Dendritic cell treated with granulocyte-macrophage colony-stimulating factor and Interleukin-4, amounts not matched to agents 40 ng/mL and 50 ng/mL, for 4 days (primary cell): ENCODE data around the gene TRAK1.

Source experiments
- H3K27ac Mint-ChIP-seq: one replicate; pipeline ENCODE4 v1.8.0; 2022; ENCODE audit warnings: mild to moderate bottlenecking, mixed read lengths
- H3K27me3 Mint-ChIP-seq: one replicate; pipeline ENCODE4 v1.8.0; 2022; ENCODE audit warnings: mild to moderate bottlenecking, mixed read lengths
- H3K36me3 Mint-ChIP-seq: one replicate; pipeline ENCODE4 v1.8.0; 2022; ENCODE audit warnings: low read depth, mixed read lengths
- H3K4me1 Mint-ChIP-seq: one replicate; pipeline ENCODE4 v1.8.0; 2022; ENCODE audit warnings: low read depth, mixed read lengths
- H3K4me3 Mint-ChIP-seq: one replicate; pipeline ENCODE4 v1.8.0; 2022; ENCODE audit warnings: mild to moderate bottlenecking, moderate library complexity, mixed read lengths
- H3K9me3 Mint-ChIP-seq: one replicate; pipeline ENCODE4 v1.8.0; 2022; ENCODE audit warnings: mixed read lengths
- intact Hi-C: fragments of 100-400 bp; cut with micrococcal nuclease; formaldehyde crosslinking; loops from one replicate; pipeline ENCODE4 v1.15.0; 2022

Gene TRAK1

GRCh38 chr3:42130007-42130328 lies 38.8 kb downstream of the TRAK1 start:
- H3K4me1 Mint-ChIP-seq: peaks cover 6% of the 10 kb centered on the region
- H3K36me3 Mint-ChIP-seq: peaks cover 62% of the 10 kb centered on the region
- H3K27me3 Mint-ChIP-seq: no peaks in the 10 kb centered on the region
- H3K27ac Mint-ChIP-seq: no peak overlapping the region
- intact Hi-C loops: no loop called here
- H3K9me3 Mint-ChIP-seq: no peaks in the 10 kb centered on the region
- H3K4me3 Mint-ChIP-seq: no peak overlapping the region

- no peaks in the 10 kb centered on the region for H3K9me3 Mint-ChIP-seq
- peaks cover 6% of the 10 kb centered on the region for H3K4me1 Mint-ChIP-seq
- H3K27me3 Mint-ChIP-seq: no peaks in the 10 kb centered on the region
- no peak overlapping the region for H3K4me3 Mint-ChIP-seq
- peaks cover 62% of the 10 kb centered on the region for H3K36me3 Mint-ChIP-seq
- no peak overlapping the region for H3K27ac Mint-ChIP-seq
- intact Hi-C loops: no loop called here
Measured at GRCh38 chr3:42130329-42131070, 39.3 kb downstream of the TRAK1 start.

- H3K9me3 Mint-ChIP-seq: no peaks in the 10 kb centered on the region
- no peaks in the 10 kb centered on the region for H3K27me3 Mint-ChIP-seq
- H3K27ac Mint-ChIP-seq: no peak overlapping the region
- no peak overlapping the region for H3K4me3 Mint-ChIP-seq
- peaks cover 47% of the 10 kb centered on the region for H3K36me3 Mint-ChIP-seq
- intact Hi-C loops: no loop called here
- peaks cover 6% of the 10 kb centered on the region for H3K4me1 Mint-ChIP-seq
Measured at GRCh38 chr3:42133500-42134298, 42.5 kb downstream of the TRAK1 start.

- Mint-ChIP-seq H3K27me3 (no peaks in the 10 kb centered on the region), H3K36me3 (peaks cover 51% of the 10 kb centered on the region), H3K9me3 (no peaks in the 10 kb centered on the region), H3K4me1 (peaks cover 6% of the 10 kb centered on the region), H3K4me3 (no peak overlapping the region), H3K27ac (no peak overlapping the region)
- intact Hi-C loops: no loop called here
Measured at GRCh38 chr3:42134867-42135464, 43.8 kb downstream of the TRAK1 start.

- H3K36me3 Mint-ChIP-seq: peaks cover 32% of the 10 kb centered on the region
- H3K9me3 Mint-ChIP-seq: no peaks in the 10 kb centered on the region
- no peak overlapping the region for H3K27ac Mint-ChIP-seq
- no peaks in the 10 kb centered on the region for H3K27me3 Mint-ChIP-seq
- H3K4me3 Mint-ChIP-seq: no peak overlapping the region
- intact Hi-C loops: no loop called here
- peaks cover 7% of the 10 kb centered on the region for H3K4me1 Mint-ChIP-seq
Measured at GRCh38 chr3:42139621-42140453, 48.7 kb downstream of the TRAK1 start.

- H3K4me3 Mint-ChIP-seq: no peak overlapping the region
- H3K36me3 Mint-ChIP-seq: peaks cover 23% of the 10 kb centered on the region
- no peaks in the 10 kb centered on the region for H3K27me3 Mint-ChIP-seq
- intact Hi-C loops: no loop called here
- H3K9me3 Mint-ChIP-seq: no peaks in the 10 kb centered on the region
- H3K27ac Mint-ChIP-seq: no peak overlapping the region
- peaks cover 7% of the 10 kb centered on the region for H3K4me1 Mint-ChIP-seq
Measured at GRCh38 chr3:42140665-42141203, 49.6 kb downstream of the TRAK1 start.

GRCh38 chr3:42143440-42143839 lies 52.3 kb downstream of the TRAK1 start:
- intact Hi-C loops: no loop called here
- Mint-ChIP-seq H3K4me1 (peaks cover 23% of the 10 kb centered on the region), H3K9me3 (no peaks in the 10 kb centered on the region), H3K27ac (no peak overlapping the region), H3K27me3 (no peaks in the 10 kb centered on the region), H3K36me3 (peaks cover 21% of the 10 kb centered on the region), H3K4me3 (no peak overlapping the region)

- Mint-ChIP-seq H3K9me3 (no peaks in the 10 kb centered on the region), H3K36me3 (peaks cover 18% of the 10 kb centered on the region), H3K4me3 (no peak overlapping the region), H3K27ac (no peak overlapping the region), H3K27me3 (no peaks in the 10 kb centered on the region), H3K4me1 (peaks cover 24% of the 10 kb centered on the region)
- intact Hi-C loops: no loop called here
Measured at GRCh38 chr3:42144209-42144608, 53.1 kb downstream of the TRAK1 start.

GRCh38 chr3:42148086-42148848 lies 57.1 kb downstream of the TRAK1 start:
- Mint-ChIP-seq H3K27me3 (no peaks in the 10 kb centered on the region), H3K4me3 (no peak overlapping the region), H3K4me1 (peaks cover 38% of the 10 kb centered on the region), H3K36me3 (no peaks in the 10 kb centered on the region), H3K9me3 (no peaks in the 10 kb centered on the region), H3K27ac (no peak overlapping the region)
- intact Hi-C loops: no loop called here

GRCh38 chr3:42148982-42149432 lies 57.9 kb downstream of the TRAK1 start:
- intact Hi-C loops: no loop called here
- Mint-ChIP-seq H3K27me3 (no peaks in the 10 kb centered on the region), H3K36me3 (no peaks in the 10 kb centered on the region), H3K27ac (no peak overlapping the region), H3K4me1 (peaks cover 38% of the 10 kb centered on the region), H3K9me3 (no peaks in the 10 kb centered on the region), H3K4me3 (no peak overlapping the region)

- Mint-ChIP-seq H3K4me1 (peaks cover 38% of the 10 kb centered on the region), H3K36me3 (no peaks in the 10 kb centered on the region), H3K27ac (no peak overlapping the region)
Measured at GRCh38 chr3:42149532-42149931, 58.4 kb downstream of the TRAK1 start.

GRCh38 chr3:42149975-42150374 lies 58.8 kb downstream of the TRAK1 start:
- intact Hi-C loops: no loop called here
- Mint-ChIP-seq H3K36me3 (no peaks in the 10 kb centered on the region), H3K4me1 (peaks cover 38% of the 10 kb centered on the region), H3K27ac (no peak overlapping the region), H3K9me3 (no peaks in the 10 kb centered on the region), H3K27me3 (no peaks in the 10 kb centered on the region), H3K4me3 (no peak overlapping the region)

More at GRCh38 chr3:42149532-42149931, 58.4 kb downstream of the TRAK1 start:
- Mint-ChIP-seq H3K4me3 (no peak overlapping the region), H3K9me3 (no peaks in the 10 kb centered on the region), H3K27me3 (no peaks in the 10 kb centered on the region)
- intact Hi-C loops: no loop called here

GRCh38 chr3:42151596-42152168 lies 60.5 kb downstream of the TRAK1 start:
- Mint-ChIP-seq H3K4me1 (peaks cover 30% of the 10 kb centered on the region), H3K27ac (no peak overlapping the region), H3K4me3 (no peak overlapping the region), H3K36me3 (no peaks in the 10 kb centered on the region), H3K27me3 (no peaks in the 10 kb centered on the region), H3K9me3 (no peaks in the 10 kb centered on the region)
- intact Hi-C loops: no loop called here
